Neural cell (in vitro differentiated cells): ENCODE measurements around the gene HDAC4. TPM values are rescaled to one million over a fixed set of nuclear protein-coding genes. Genes with fewer than 3 reads are reported as not detected.

Experiments
- H2AFZ ChIP-seq: fragments of 200-600, 300-800 bp; sonication (generic), shearing (Covaris generic); 2 replicates; pipeline ENCODE4 v1.6.0; 2014; ENCODE audit warnings: low read depth, mild to moderate bottlenecking, antibody characterized with exemption, low read length, moderate library complexity
- H3F3A ChIP-seq: fragments of 200-600 bp; shearing (Covaris generic); 2 replicates; pipeline ENCODE4 v1.6.1; 2016; ENCODE audit warnings: mild to moderate bottlenecking, moderate library complexity, mixed read lengths, antibody characterized with exemption, low read length; ENCODE audit not compliant: insufficient read depth, poor library complexity, severe bottlenecking
- H3K27ac ChIP-seq: fragments of 200-600, 300-800 bp; sonication (generic), shearing (Covaris generic); 2 replicates; pipeline ENCODE4 v1.5.1; 2014; ENCODE audit warnings: mild to moderate bottlenecking, low read length, moderate library complexity
- H3K27me3 ChIP-seq: fragments of 300-800, 200-600 bp; sonication (generic), shearing (Covaris generic); 2 replicates; pipeline ENCODE4 v1.6.0; 2014; ENCODE audit warnings: mild to moderate bottlenecking, low read depth, low read length, moderate library complexity; ENCODE audit not compliant: insufficient read depth
- H3K36me3 ChIP-seq: fragments of 300-800, 200-600 bp; sonication (generic), shearing (Covaris generic); 2 replicates; pipeline ENCODE4 v1.5.1; 2014; ENCODE audit warnings: mild to moderate bottlenecking, antibody characterized with exemption, low read length, moderate library complexity; ENCODE audit not compliant: insufficient read depth
- H3K4me2 ChIP-seq: fragments of 300-800, 200-600 bp; sonication (generic), shearing (Covaris generic); 2 replicates; pipeline ENCODE4 v1.6.0; 2014; ENCODE audit warnings: mild to moderate bottlenecking, low read length
- H3K4me3 ChIP-seq: fragments of 300-800, 200-600 bp; sonication (generic), shearing (Covaris generic); 2 replicates; pipeline ENCODE4 v1.5.1; 2014; ENCODE audit warnings: mild to moderate bottlenecking, low read length, moderate library complexity
- H3K79me2 ChIP-seq: fragments of 200-600 bp; shearing (Covaris generic); replicated peaks from 2 replicates; pipeline ENCODE4 v1.6.0; 2014; ENCODE audit warnings: mild to moderate bottlenecking, low read length, moderate library complexity; ENCODE audit not compliant: insufficient read depth
- H3K9ac ChIP-seq: fragments of 300-800, 200-600 bp; sonication (generic), shearing (Covaris generic); 2 replicates; pipeline ENCODE4 v1.6.1; 2016; ENCODE audit warnings: mild to moderate bottlenecking, low read length, mixed read lengths
- H3K9me2 ChIP-seq: fragments of 200-600 bp; shearing (Covaris generic); 2 replicates; pipeline ENCODE4 v1.6.1; 2016; ENCODE audit warnings: mild to moderate bottlenecking, low read length, mixed read lengths; ENCODE audit not compliant: insufficient read depth
- H3K9me3 ChIP-seq: fragments of 200-600, 300-800 bp; sonication (generic), shearing (Covaris generic); 2 replicates; pipeline ENCODE4 v1.6.1; 2016; ENCODE audit warnings: mild to moderate bottlenecking, mixed run types, low read length, moderate library complexity, mixed read lengths
- H4K20me1 ChIP-seq: fragments of 200-600 bp; shearing (Covaris generic); 2 replicates; pipeline ENCODE4 v1.6.1; 2016; ENCODE audit warnings: mild to moderate bottlenecking, mixed run types; ENCODE audit not compliant: insufficient read depth
- CTCF ChIP-seq: fragments of 450-650 bp; IDR thresholded peaks from 2 replicates; pipeline ENCODE4 v1.5.1; 2014; ENCODE audit warnings: antibody characterized with exemption, mild to moderate bottlenecking, moderate library complexity; ENCODE audit not compliant: poor library complexity, severe bottlenecking
- EP300 ChIP-seq: fragments of 450-650 bp; conservative IDR thresholded peaks from 2 replicates; pipeline ENCODE4 v1.6.1; 2014; ENCODE audit warnings: antibody characterized with exemption, mild to moderate bottlenecking, moderate library complexity; ENCODE audit not compliant: poor library complexity, severe bottlenecking
- EZH2 ChIP-seq: fragments of 200-600, 300-800 bp; shearing (Covaris generic), sonication (generic); IDR thresholded peaks from 2 replicates; pipeline ENCODE4 v1.6.1; 2014; ENCODE audit warnings: antibody characterized with exemption, low read length, borderline replicate concordance, mild to moderate bottlenecking; ENCODE audit not compliant: insufficient read depth, poor library complexity, severe bottlenecking
- MXI1 ChIP-seq: fragments of 450-650 bp; conservative IDR thresholded peaks from 2 replicates; pipeline ENCODE4 v1.6.1; 2014; ENCODE audit warnings: antibody characterized with exemption, mild to moderate bottlenecking; ENCODE audit not compliant: poor library complexity, severe bottlenecking
- POLR2AphosphoS5 ChIP-seq: IDR thresholded peaks from 2 replicates; pipeline ENCODE4 v1.6.1; 2012
- RAD21 ChIP-seq: fragments of 450-650 bp; conservative IDR thresholded peaks from 2 replicates; pipeline ENCODE4 v1.6.1; 2014; ENCODE audit warnings: antibody characterized with exemption, mild to moderate bottlenecking, moderate library complexity
- REST ChIP-seq: IDR thresholded peaks from 2 replicates; pipeline ENCODE4 v1.6.1; 2012; ENCODE audit warnings: borderline replicate concordance
- SMC3 ChIP-seq: fragments of 450-650 bp; conservative IDR thresholded peaks from 2 replicates; pipeline ENCODE4 v1.6.1; 2014; ENCODE audit warnings: antibody characterized with exemption, mild to moderate bottlenecking, moderate library complexity; ENCODE audit not compliant: poor library complexity
- TAF1 ChIP-seq: IDR thresholded peaks from 2 replicates; pipeline ENCODE4 v1.6.1; 2012; ENCODE audit warnings: low read depth
- polyA plus RNA-seq: library from polyadenylated mRNA; depleted of rRNA; stranded (reverse); fragments of >200 nt; gene quantifications from 2 replicates; pipeline ENCODE4 v1.2.3, GENCODE V29; 2014

Gene HDAC4
- polyA plus RNA-seq, 1 donor from 2014 or later: 3.4 TPM

- no peaks in the 10 kb centered on the region for H3K9me3 ChIP-seq
- H3F3A ChIP-seq: no peaks in the 10 kb centered on the region
- H3K9ac ChIP-seq: no peak overlapping the region
- H3K79me2 ChIP-seq: peaks cover 36% of the 10 kb centered on the region
- TF ChIP-seq MXI1: no peak
- no peak for TF ChIP-seq EZH2
- TF ChIP-seq TAF1: no peak
- no peak for TF ChIP-seq REST
- no peak for TF ChIP-seq POLR2AphosphoS5
- TF ChIP-seq RAD21: no peak
- TF ChIP-seq CTCF: no peak
- TF ChIP-seq SMC3: no peak
- no peak for TF ChIP-seq EP300
- H3K36me3 ChIP-seq: no peaks in the 10 kb centered on the region
- H3K27ac ChIP-seq: no peak overlapping the region
- no peak overlapping the region for H3K4me2 ChIP-seq
- H3K4me3 ChIP-seq: no peak overlapping the region
- no peak overlapping the region for H2AFZ ChIP-seq
- no peaks in the 10 kb centered on the region for H3K27me3 ChIP-seq
- H4K20me1 ChIP-seq: no peaks in the 10 kb centered on the region
- no peaks in the 10 kb centered on the region for H3K9me2 ChIP-seq
These were observed 36.7 kb downstream of the HDAC4 start for GRCh38 chr2:239363946-239364637.

- no peaks in the 10 kb centered on the region for H3K36me3 ChIP-seq
- no peaks in the 10 kb centered on the region for H4K20me1 ChIP-seq
- H3K79me2 ChIP-seq: peaks cover 36% of the 10 kb centered on the region
These were observed 38.3 kb downstream of the HDAC4 start for GRCh38 chr2:239362507-239362906.

More at GRCh38 chr2:239362507-239362906, 38.3 kb downstream of the HDAC4 start:
- no peaks in the 10 kb centered on the region for H3F3A ChIP-seq
- no peak overlapping the region for H3K9ac ChIP-seq
- no peaks in the 10 kb centered on the region for H3K27me3 ChIP-seq
- H3K4me3 ChIP-seq: no peak overlapping the region
- no peaks in the 10 kb centered on the region for H3K9me3 ChIP-seq
- no peaks in the 10 kb centered on the region for H3K9me2 ChIP-seq
- TF ChIP-seq EZH2 (no peak), SMC3 (no peak), CTCF (no peak), RAD21 (no peak), EP300 (no peak), MXI1 (no peak), REST (no peak), TAF1 (no peak), POLR2AphosphoS5 (no peak)
- H2AFZ ChIP-seq: no peak overlapping the region
- no peak overlapping the region for H3K27ac ChIP-seq
- no peak overlapping the region for H3K4me2 ChIP-seq
